ENCODE data around the gene COPS9.

COPS9 gene

DNA sequence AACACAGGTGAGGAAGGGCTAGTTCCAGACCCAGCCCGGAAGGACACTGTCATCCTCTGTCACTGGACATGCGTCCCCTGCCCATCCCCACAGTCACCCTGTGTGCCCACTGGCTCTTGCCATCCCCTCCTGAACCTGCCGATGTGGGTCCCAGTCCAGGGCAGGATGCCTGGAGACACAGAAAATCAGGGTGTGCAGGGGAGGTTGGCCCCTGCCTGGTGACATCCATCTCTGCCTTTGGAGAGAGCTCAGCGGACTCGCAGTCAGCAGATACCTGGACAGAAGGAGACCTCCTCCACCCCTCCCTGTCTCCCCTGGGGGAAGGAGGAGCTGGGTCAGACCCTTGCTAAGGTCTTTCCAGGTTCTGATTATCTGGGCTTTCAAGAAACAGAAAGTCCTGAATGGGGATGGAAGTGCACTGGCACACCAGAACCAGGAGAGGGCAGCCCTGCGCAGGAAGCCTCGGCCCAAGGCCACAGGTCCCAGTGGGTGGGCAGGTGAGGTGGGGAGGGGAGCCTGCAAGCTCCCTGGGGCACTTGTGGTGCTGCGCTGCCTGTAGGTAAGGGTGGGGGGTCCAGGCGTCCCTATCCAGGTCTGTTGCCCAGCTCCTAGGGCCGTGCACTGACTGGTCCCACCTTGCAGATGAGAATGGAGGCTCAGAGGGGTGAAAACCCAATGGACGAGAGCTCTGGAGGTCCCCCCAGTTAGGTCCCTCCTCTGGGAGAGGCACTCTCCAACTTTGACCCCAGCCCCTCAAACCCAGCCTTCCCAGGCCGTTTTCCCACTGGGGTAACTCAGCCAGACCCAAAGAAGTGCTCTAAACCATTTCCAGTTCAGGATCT, 14.1 kb upstream of the COPS9 start:
- peaks cover 0 to 4% of the 10 kb centered on the region in 2 donors for H3K27me3 ChIP-seq (ENCODE audit: control insufficient read depth in 1 of 2, insufficient read depth in 2 of 2, low read length in 2 of 2)
- H3K4me3 ChIP-seq (ENCODE audit: low read depth in 1 of 2, low read length in 2 of 2): no peak overlapping the region
- H3K9ac ChIP-seq (ENCODE audit: low read depth in 1 of 2, low read length in 2 of 2): no peak overlapping the region
- H3K27ac ChIP-seq (ENCODE audit: low read depth, low read length): no peak overlapping the region
- H3K4me1 ChIP-seq (ENCODE audit: control insufficient read depth in 1 of 2, insufficient read depth in 2 of 2, low read length in 2 of 2): no peaks in the 10 kb centered on the region
- no peaks in the 10 kb centered on the region for H3K36me3 ChIP-seq (ENCODE audit: control insufficient read depth in 1 of 2, insufficient read depth in 2 of 2, low read length in 2 of 2)
- no peaks in the 10 kb centered on the region for H3K9me3 ChIP-seq (ENCODE audit: control insufficient read depth in 1 of 2, low read length in 2 of 2)

DNA sequence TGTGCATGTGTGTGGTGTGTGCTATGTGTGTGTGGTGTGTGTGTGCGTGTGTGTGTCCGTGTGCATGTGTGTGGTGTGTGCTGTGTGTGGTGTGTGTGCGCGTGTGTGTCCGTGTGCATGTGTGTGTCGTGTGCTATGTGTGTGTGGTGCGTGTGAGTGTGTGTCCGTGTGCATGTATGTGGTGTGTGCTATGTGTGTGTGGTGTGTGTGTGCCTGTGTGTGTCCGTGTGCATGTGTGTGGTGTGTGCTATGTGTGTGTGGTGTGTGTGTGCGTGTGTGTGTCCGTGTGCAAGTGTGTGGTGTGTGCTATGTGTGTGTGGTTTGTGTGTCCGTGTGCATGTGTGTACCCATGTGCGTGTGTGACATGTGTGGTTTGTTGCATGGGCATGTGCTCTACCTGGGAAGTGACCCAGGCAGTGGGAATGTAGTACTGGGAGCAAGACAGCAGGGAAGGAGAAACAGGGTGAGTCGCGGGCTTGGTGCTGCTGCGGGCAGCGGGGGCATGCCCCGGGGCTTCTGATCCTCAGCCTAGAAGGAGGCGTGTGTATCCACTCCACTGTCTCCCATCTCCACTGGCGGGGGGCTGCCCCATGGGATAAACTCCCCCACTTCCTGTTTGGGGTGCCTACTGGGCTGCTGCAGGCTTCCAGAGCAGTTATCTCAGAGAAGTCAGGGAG, 11.9 kb upstream of the COPS9 start:
- H3K4me3 ChIP-seq (ENCODE audit: low read depth in 1 of 2, low read length in 2 of 2): no peak overlapping the region
- no peaks in the 10 kb centered on the region for H3K9me3 ChIP-seq (ENCODE audit: control insufficient read depth in 1 of 2, low read length in 2 of 2)
- peaks cover 0 to 4% of the 10 kb centered on the region in 2 donors for H3K27me3 ChIP-seq (ENCODE audit: control insufficient read depth in 1 of 2, insufficient read depth in 2 of 2, low read length in 2 of 2)
- no peak overlapping the region for H3K9ac ChIP-seq (ENCODE audit: low read depth in 1 of 2, low read length in 2 of 2)
- no peaks in the 10 kb centered on the region for H3K36me3 ChIP-seq (ENCODE audit: control insufficient read depth in 1 of 2, insufficient read depth in 2 of 2, low read length in 2 of 2)
- H3K4me1 ChIP-seq (ENCODE audit: control insufficient read depth in 1 of 2, insufficient read depth in 2 of 2, low read length in 2 of 2): no peaks in the 10 kb centered on the region
- no peak overlapping the region for H3K27ac ChIP-seq (ENCODE audit: low read depth, low read length)

DNA sequence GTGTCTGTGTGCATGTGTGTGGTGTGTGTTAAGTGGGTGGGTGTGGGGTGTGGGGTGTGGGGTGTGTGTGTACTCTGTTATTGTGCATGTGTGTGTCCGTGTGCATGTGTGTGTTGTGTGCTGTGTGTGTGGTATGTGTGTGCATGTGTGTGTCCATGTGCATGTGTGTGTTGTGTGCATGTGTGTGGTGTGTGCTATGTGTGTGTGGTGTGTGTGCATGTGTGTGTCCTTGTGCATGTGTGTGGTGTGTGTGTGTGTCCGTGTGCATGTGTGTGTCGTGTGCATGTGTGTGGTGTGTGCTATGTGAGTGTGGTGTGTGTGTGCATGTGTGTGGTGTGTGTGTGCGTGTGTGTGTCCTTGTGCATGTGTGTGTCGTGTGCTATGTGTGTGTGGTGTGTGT, 11.3 kb upstream of the COPS9 start:
- H3K4me1 ChIP-seq (ENCODE audit: control insufficient read depth in 1 of 2, insufficient read depth in 2 of 2, low read length in 2 of 2): no peaks in the 10 kb centered on the region
- H3K4me3 ChIP-seq (ENCODE audit: low read depth in 1 of 2, low read length in 2 of 2): no peak overlapping the region
- no peak overlapping the region for H3K9ac ChIP-seq (ENCODE audit: low read depth in 1 of 2, low read length in 2 of 2)
- H3K27ac ChIP-seq (ENCODE audit: low read depth, low read length): no peak overlapping the region
- H3K36me3 ChIP-seq (ENCODE audit: control insufficient read depth in 1 of 2, insufficient read depth in 2 of 2, low read length in 2 of 2): no peaks in the 10 kb centered on the region
- no peaks in the 10 kb centered on the region for H3K9me3 ChIP-seq (ENCODE audit: control insufficient read depth in 1 of 2, low read length in 2 of 2)
- peaks cover 0 to 4% of the 10 kb centered on the region in 2 donors for H3K27me3 ChIP-seq (ENCODE audit: control insufficient read depth in 1 of 2, insufficient read depth in 2 of 2, low read length in 2 of 2)

DNA sequence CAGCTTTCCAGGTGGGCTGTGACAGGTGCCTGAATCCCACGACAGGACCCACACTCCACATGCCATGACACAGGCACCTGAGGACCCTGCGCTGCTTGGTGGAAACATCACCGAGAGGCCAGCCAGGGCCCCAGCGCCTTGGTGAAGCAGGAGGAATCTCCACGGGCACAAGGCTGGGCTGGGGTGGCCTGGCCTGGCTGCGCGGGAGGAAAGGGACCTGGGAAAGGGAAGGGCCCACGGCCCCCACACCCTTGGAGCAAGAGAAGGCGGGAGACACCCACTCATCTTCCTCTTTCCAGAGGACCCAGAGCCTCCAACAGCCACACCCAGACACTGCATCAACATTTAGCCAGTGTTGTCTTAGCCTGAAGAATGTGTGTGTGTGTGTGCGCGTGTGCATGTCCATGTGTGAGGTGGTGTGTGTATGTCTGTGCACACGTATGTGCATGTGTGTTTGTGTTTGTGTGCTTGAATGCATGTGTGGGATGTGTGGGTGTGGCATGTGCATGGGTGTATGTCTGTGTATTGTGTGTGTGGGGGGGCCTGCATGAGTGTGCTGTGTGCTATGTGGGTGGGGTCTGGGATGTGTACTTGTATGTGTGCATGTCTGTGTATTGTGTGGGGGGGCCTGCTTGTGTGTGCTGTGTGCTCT, 10.6 kb upstream of the COPS9 start:
- Histone ChIP-seq H3K27ac (ENCODE audit: low read depth, low read length) (no peak overlapping the region), H3K27me3 (ENCODE audit: control insufficient read depth in 1 of 2, insufficient read depth in 2 of 2, low read length in 2 of 2) (peaks cover 0 to 4% of the 10 kb centered on the region in 2 donors), H3K9me3 (ENCODE audit: control insufficient read depth in 1 of 2, low read length in 2 of 2) (no peaks in the 10 kb centered on the region), H3K4me3 (ENCODE audit: low read depth in 1 of 2, low read length in 2 of 2) (no peak overlapping the region), H3K36me3 (ENCODE audit: control insufficient read depth in 1 of 2, insufficient read depth in 2 of 2, low read length in 2 of 2) (no peaks in the 10 kb centered on the region), H3K4me1 (ENCODE audit: control insufficient read depth in 1 of 2, insufficient read depth in 2 of 2, low read length in 2 of 2) (no peaks in the 10 kb centered on the region), H3K9ac (ENCODE audit: low read depth in 1 of 2, low read length in 2 of 2) (no peak overlapping the region)

DNA sequence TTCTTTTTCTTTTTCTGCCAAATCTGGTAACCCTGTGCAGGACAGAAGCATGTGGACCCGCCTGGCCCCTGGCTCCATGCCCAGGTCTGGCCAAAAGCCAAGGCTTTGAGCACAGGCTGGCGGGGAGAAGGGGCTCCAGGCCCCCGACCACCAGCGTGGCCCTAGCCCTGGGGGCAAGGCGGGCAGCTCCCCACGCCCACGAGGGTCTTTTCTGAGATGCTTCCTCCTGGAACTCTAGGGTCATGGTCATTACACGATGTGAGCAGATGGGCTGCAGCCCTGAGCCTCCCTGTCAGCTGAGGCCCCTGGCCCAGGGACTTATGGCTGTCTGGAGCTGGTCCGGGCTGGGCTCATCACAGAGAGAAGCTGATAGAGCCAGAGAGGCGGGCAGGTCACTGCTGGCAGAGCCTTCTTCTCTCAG, 10.0 kb upstream of the COPS9 start:
- H3K9me3 ChIP-seq (ENCODE audit: control insufficient read depth in 1 of 2, low read length in 2 of 2): no peaks in the 10 kb centered on the region
- no peak overlapping the region for H3K27ac ChIP-seq (ENCODE audit: low read depth, low read length)
- no peak overlapping the region for H3K4me3 ChIP-seq (ENCODE audit: low read depth in 1 of 2, low read length in 2 of 2)
- peaks cover 0 to 4% of the 10 kb centered on the region in 2 donors for H3K27me3 ChIP-seq (ENCODE audit: control insufficient read depth in 1 of 2, insufficient read depth in 2 of 2, low read length in 2 of 2)
- H3K9ac ChIP-seq (ENCODE audit: low read depth in 1 of 2, low read length in 2 of 2): no peak overlapping the region
- H3K4me1 ChIP-seq (ENCODE audit: control insufficient read depth in 1 of 2, insufficient read depth in 2 of 2, low read length in 2 of 2): no peaks in the 10 kb centered on the region
- no peaks in the 10 kb centered on the region for H3K36me3 ChIP-seq (ENCODE audit: control insufficient read depth in 1 of 2, insufficient read depth in 2 of 2, low read length in 2 of 2)

DNA sequence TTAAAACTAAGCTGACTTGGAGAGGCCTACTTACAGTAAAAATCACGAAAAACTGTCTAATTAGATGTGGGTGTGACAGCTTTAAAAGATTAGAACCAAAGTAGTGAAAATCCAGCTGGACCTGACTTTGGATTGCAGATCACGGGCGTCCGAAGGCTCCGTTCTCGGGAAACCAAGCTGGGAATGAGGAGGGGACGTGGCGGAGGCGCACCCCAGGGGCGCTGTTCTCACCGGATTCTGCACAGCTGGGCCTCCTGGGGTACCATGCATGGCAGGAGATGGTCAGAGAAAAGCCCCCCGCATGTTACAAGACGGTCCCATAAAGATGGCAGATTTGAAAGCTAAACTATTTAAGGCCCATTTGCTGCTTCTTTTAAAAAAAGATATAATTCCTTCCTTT, 9.4 kb upstream of the COPS9 start:
- Histone ChIP-seq H3K27ac (ENCODE audit: low read depth, low read length) (no peak overlapping the region), H3K9ac (ENCODE audit: low read depth in 1 of 2, low read length in 2 of 2) (no peak overlapping the region), H3K36me3 (ENCODE audit: control insufficient read depth in 1 of 2, insufficient read depth in 2 of 2, low read length in 2 of 2) (no peaks in the 10 kb centered on the region), H3K4me3 (ENCODE audit: low read depth in 1 of 2, low read length in 2 of 2) (no peak overlapping the region), H3K4me1 (ENCODE audit: control insufficient read depth in 1 of 2, insufficient read depth in 2 of 2, low read length in 2 of 2) (no peaks in the 10 kb centered on the region), H3K27me3 (ENCODE audit: control insufficient read depth in 1 of 2, insufficient read depth in 2 of 2, low read length in 2 of 2) (peaks cover 0 to 4% of the 10 kb centered on the region in 2 donors), H3K9me3 (ENCODE audit: control insufficient read depth in 1 of 2, low read length in 2 of 2) (no peaks in the 10 kb centered on the region)

DNA sequence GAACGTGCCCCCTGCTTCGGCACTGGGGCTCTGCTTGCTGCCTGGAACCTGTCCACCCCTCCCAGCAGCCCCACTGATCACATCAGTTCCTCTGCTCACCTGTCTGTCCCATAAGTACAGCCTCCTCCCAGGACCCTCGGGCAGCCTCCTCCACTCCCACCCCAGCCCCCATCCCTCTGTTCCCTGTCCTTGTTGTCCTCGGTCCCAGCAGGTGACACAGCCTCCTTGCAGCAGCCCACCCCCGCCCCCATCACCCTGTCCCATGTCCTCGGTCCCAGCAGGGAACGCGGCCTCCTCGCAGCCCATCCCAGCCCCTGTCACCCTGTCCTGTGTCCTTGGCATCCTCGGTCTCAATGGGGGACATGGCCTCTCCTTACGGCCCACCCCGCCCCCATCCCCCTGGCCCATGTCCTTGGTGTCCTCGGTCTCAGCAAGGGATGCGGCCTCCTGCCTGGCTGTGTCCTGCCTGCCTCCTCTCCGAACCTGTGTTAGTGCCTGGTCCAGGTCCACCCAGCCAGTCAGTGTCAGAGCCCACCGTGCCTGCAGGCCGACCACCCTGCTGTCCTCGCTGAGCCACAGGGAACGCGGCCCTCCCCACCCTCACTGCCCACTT, 8.7 kb upstream of the COPS9 start:
- no peaks in the 10 kb centered on the region for H3K27me3 ChIP-seq (ENCODE audit: control insufficient read depth in 1 of 2, insufficient read depth in 2 of 2, low read length in 2 of 2)
- H3K4me3 ChIP-seq (ENCODE audit: low read depth in 1 of 2, low read length in 2 of 2): no peak overlapping the region
- no peaks in the 10 kb centered on the region for H3K9me3 ChIP-seq (ENCODE audit: control insufficient read depth in 1 of 2, low read length in 2 of 2)
- no peaks in the 10 kb centered on the region for H3K4me1 ChIP-seq (ENCODE audit: control insufficient read depth in 1 of 2, insufficient read depth in 2 of 2, low read length in 2 of 2)
- H3K36me3 ChIP-seq (ENCODE audit: control insufficient read depth in 1 of 2, insufficient read depth in 2 of 2, low read length in 2 of 2): no peaks in the 10 kb centered on the region
- no peak overlapping the region for H3K27ac ChIP-seq (ENCODE audit: low read depth, low read length)
- H3K9ac ChIP-seq (ENCODE audit: low read depth in 1 of 2, low read length in 2 of 2): no peak overlapping the region

DNA sequence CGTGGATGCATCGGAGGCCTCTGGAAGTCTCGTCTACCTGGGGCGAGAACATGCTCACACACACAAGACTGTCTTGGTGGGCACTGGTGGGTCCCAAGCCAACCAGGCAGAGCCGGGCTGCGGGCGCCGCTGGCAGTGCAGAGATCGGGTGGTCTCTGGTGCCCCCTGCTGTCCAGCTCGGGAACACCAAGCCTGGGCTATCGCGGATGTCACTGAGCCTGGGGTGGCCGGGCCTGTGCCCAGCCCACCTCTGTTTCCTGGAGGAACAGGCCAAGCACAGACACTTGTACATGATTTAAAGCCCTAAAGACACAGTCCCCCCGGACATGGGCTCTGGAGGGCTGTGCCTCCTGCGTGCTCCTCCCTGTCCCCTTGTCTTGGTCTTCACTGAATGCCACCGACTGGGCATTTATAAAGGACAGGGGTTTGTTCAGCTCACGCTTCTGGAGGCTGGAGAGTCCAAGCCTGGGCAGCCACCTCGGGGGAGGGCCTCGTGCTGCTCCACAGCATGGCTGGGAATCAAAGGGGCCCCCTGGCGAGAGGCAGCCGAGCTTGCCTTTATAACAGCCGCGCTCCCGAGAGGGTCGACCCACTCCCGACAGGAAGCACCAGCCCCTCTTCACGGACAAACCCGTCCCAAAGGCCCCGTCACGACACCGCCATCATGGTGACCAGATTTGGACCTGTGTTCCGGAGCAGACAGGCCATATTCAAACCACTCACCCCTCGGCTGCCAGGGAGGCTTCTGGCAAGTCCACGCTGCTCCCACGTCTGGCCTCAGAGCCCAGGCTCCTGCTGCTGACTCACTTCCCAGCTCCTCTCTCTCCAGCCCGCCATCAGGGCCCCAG, 7.9 kb upstream of the COPS9 start:
- Histone ChIP-seq H3K9me3 (ENCODE audit: control insufficient read depth in 1 of 2, low read length in 2 of 2) (no peaks in the 10 kb centered on the region), H3K9ac (ENCODE audit: low read depth in 1 of 2, low read length in 2 of 2) (no peak overlapping the region), H3K27me3 (ENCODE audit: control insufficient read depth in 1 of 2, insufficient read depth in 2 of 2, low read length in 2 of 2) (no peaks in the 10 kb centered on the region), H3K4me3 (ENCODE audit: low read depth in 1 of 2, low read length in 2 of 2) (no peak overlapping the region), H3K27ac (ENCODE audit: low read depth, low read length) (no peak overlapping the region), H3K36me3 (ENCODE audit: control insufficient read depth in 1 of 2, insufficient read depth in 2 of 2, low read length in 2 of 2) (no peaks in the 10 kb centered on the region), H3K4me1 (ENCODE audit: control insufficient read depth in 1 of 2, insufficient read depth in 2 of 2, low read length in 2 of 2) (no peaks in the 10 kb centered on the region)

DNA sequence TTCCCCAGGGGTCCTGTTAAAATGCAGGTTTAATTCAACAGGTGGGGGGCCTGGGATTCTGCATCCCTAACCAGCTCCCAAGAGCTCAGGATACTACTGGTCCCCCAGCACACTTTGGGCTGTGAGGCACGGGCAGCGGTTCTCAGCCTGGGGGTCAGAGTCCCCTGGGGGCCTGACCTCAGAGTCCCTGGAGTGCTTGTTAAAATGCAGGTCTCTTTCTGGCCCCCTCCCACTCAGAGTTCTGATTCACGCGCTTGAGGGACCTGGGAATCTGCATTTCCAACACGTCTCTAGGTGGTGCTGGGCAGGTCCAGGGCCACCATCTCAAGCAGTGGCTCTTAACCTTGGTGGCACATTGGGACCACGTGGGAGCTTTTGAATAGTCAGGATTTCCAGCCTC, 7.2 kb upstream of the COPS9 start:
- Histone ChIP-seq H3K36me3 (ENCODE audit: control insufficient read depth in 1 of 2, insufficient read depth in 2 of 2, low read length in 2 of 2) (no peaks in the 10 kb centered on the region), H3K27me3 (ENCODE audit: control insufficient read depth in 1 of 2, insufficient read depth in 2 of 2, low read length in 2 of 2) (no peaks in the 10 kb centered on the region), H3K27ac (ENCODE audit: low read depth, low read length) (no peak overlapping the region), H3K9me3 (ENCODE audit: control insufficient read depth in 1 of 2, low read length in 2 of 2) (no peaks in the 10 kb centered on the region), H3K4me1 (ENCODE audit: control insufficient read depth in 1 of 2, insufficient read depth in 2 of 2, low read length in 2 of 2) (no peaks in the 10 kb centered on the region), H3K9ac (ENCODE audit: low read depth in 1 of 2, low read length in 2 of 2) (no peak overlapping the region), H3K4me3 (ENCODE audit: low read depth in 1 of 2, low read length in 2 of 2) (no peak overlapping the region)

All from duodenal mucosa (tissue), 2 donors.